Trophoblast cell (in vitro differentiated cells and primary cell): ENCODE data around the gene GYG1.

ENCODE experiments used
- DNase-seq, 2 donors: peaks; one replicate each; pipeline ENCODE4 v3.0.0-alpha.2; 2016
- H2AFZ ChIP-seq: 2 replicates; pipeline ENCODE4 v1.6.1; 2013; ENCODE audit warnings: low read length, moderate library complexity, mild to moderate bottlenecking; ENCODE audit not compliant: insufficient read depth, poor library complexity
- H2AK5ac ChIP-seq: 2 replicates; pipeline ENCODE4 v1.6.1; 2013; ENCODE audit warnings: mild to moderate bottlenecking, low read length
- H2BK120ac ChIP-seq: 2 replicates; pipeline ENCODE4 v1.6.1; 2013; ENCODE audit warnings: low read length, mild to moderate bottlenecking, moderate library complexity; ENCODE audit not compliant: insufficient read depth, poor library complexity
- H2BK12ac ChIP-seq: 2 replicates; pipeline ENCODE4 v1.6.1; 2013; ENCODE audit warnings: mild to moderate bottlenecking, low read length, moderate library complexity
- H2BK5ac ChIP-seq: 2 replicates; pipeline ENCODE4 v1.6.1; 2013; ENCODE audit warnings: low read length, low read depth, moderate library complexity, mild to moderate bottlenecking; ENCODE audit not compliant: poor library complexity
- H3K14ac ChIP-seq: 2 replicates; pipeline ENCODE4 v1.6.1; 2013; ENCODE audit warnings: mild to moderate bottlenecking, low read length
- H3K18ac ChIP-seq: 2 replicates; pipeline ENCODE4 v1.6.1; 2013; ENCODE audit warnings: mild to moderate bottlenecking, low read length
- H3K23ac ChIP-seq: 2 replicates; pipeline ENCODE4 v1.6.1; 2013; ENCODE audit warnings: low read length
- H3K27ac ChIP-seq: 2 replicates; pipeline ENCODE4 v1.5.1; 2013; ENCODE audit warnings: low read depth, mild to moderate bottlenecking, inconsistent platforms, low read length, moderate library complexity
- H3K27me3 ChIP-seq: 2 replicates; pipeline ENCODE4 v1.6.1; 2013; ENCODE audit warnings: inconsistent platforms, mild to moderate bottlenecking, low read length, moderate library complexity; ENCODE audit not compliant: insufficient read depth
- H3K36me3 ChIP-seq, 2 experiments: 1 replicate in 1 of 2; 2 replicates in 1 of 2; pipeline ENCODE4 v1.6.1; 2013; ENCODE audit warnings: low read length in 2 of 2, mild to moderate bottlenecking in 2 of 2, moderate library complexity in 1 of 2; ENCODE audit not compliant: insufficient read depth in 2 of 2, control insufficient read depth in 1 of 2
- H3K4ac ChIP-seq: 2 replicates; pipeline ENCODE4 v1.6.1; 2013; ENCODE audit warnings: low read depth, mild to moderate bottlenecking, low read length, moderate library complexity
- H3K4me1 ChIP-seq, 2 experiments: 1 replicate in 1 of 2; 2 replicates in 1 of 2; pipeline ENCODE4 v1.6.1; 2013; ENCODE audit warnings: low read length in 2 of 2, mild to moderate bottlenecking in 2 of 2, moderate library complexity in 1 of 2; ENCODE audit not compliant: insufficient read depth in 2 of 2, control insufficient read depth in 1 of 2
- H3K4me2 ChIP-seq: 2 replicates; pipeline ENCODE4 v1.6.1; 2013; ENCODE audit warnings: inconsistent platforms, mild to moderate bottlenecking, low read length, moderate library complexity
- H3K4me3 ChIP-seq: 2 replicates; pipeline ENCODE4 v1.5.1; 2013; ENCODE audit warnings: mild to moderate bottlenecking, low read depth, low read length, inconsistent platforms
- H3K79me1 ChIP-seq: one replicate; pipeline ENCODE4 v1.6.1; 2013; ENCODE audit warnings: low read length
- H3K79me2 ChIP-seq: 2 replicates; pipeline ENCODE4 v1.6.1; 2013; ENCODE audit warnings: low read length, mild to moderate bottlenecking; ENCODE audit not compliant: control insufficient read depth, insufficient read depth, poor library complexity
- H3K9ac ChIP-seq: 2 replicates; pipeline ENCODE4 v1.6.1; 2013; ENCODE audit warnings: mild to moderate bottlenecking, low read length
- H3K9me3 ChIP-seq: 2 replicates; pipeline ENCODE4 v1.6.1; 2013; ENCODE audit warnings: low read depth, mild to moderate bottlenecking, control low read depth, inconsistent platforms, low read length; ENCODE audit not compliant: insufficient read depth
- H4K12ac ChIP-seq: 2 replicates; pipeline ENCODE4 v1.6.1; 2013; ENCODE audit warnings: low read depth, mild to moderate bottlenecking, low read length, moderate library complexity
- H4K8ac ChIP-seq: 2 replicates; pipeline ENCODE4 v1.6.1; 2013; ENCODE audit warnings: low read depth, mild to moderate bottlenecking, low read length, moderate library complexity
- H4K91ac ChIP-seq: one replicate; pipeline ENCODE4 v1.6.1; 2013; ENCODE audit warnings: low read depth, mild to moderate bottlenecking, low read length, moderate library complexity
- WGBS: extraction: QIAGEN DNeasy Blood & Tissue Kit; methylation state at CpG from one replicate; pipeline ENCODE4 v1.1.7; 2013; ENCODE audit warnings: missing lambda C conversion rate; ENCODE audit not compliant: insufficient read length, insufficient coverage; ENCODE audit errors: extremely low coverage; 5-methylcytosine and 5-hydroxymethylcytosine counted together

GYG1 gene

GRCh38 chr3:149010966-149011365 is 19.6 kb downstream of the GYG1 start:
- H3K27me3 ChIP-seq = no peaks in the 10 kb centered on the region

GRCh38 chr3:149011676-149012075 is 20.3 kb downstream of the GYG1 start:
- H3K79me2 ChIP-seq = no peaks in the 10 kb centered on the region
- H2BK12ac ChIP-seq = no peak overlapping the region
- H3K4me2 ChIP-seq = no peak overlapping the region
- H4K91ac ChIP-seq = no peak overlapping the region
- WGBS = no CpG with 5 or more reads among the region's 5 CpGs
- no peak overlapping the region for H4K12ac ChIP-seq
- H3K4me3 ChIP-seq = no peak overlapping the region
- H3K36me3 ChIP-seq = peaks cover 6 to 20% of the 10 kb centered on the region in 2 experiments
- no peak overlapping the region for H2BK5ac ChIP-seq
- no peak overlapping the region for H3K4ac ChIP-seq
- no peak overlapping the region for H3K14ac ChIP-seq
- H3K4me1 ChIP-seq = no peaks in the 10 kb centered on the region
- no peak overlapping the region for H2AFZ ChIP-seq
- peaks cover 2% of the 10 kb centered on the region for H3K9me3 ChIP-seq
- H3K79me1 ChIP-seq = no peaks in the 10 kb centered on the region
- H3K18ac ChIP-seq = no peak overlapping the region
- H3K9ac ChIP-seq = no peak overlapping the region
- H2BK120ac ChIP-seq = no peak overlapping the region
- no peak overlapping the region for H4K8ac ChIP-seq
- H3K27ac ChIP-seq = no peak overlapping the region
- no peak overlapping the region for H2AK5ac ChIP-seq
- no peak overlapping the region for H3K23ac ChIP-seq
- H3K27me3 ChIP-seq = no peaks in the 10 kb centered on the region
- DNase-seq = no peak

More at GRCh38 chr3:149010966-149011365, 19.6 kb downstream of the GYG1 start:
- Histone ChIP-seq H3K4me3 (no peak overlapping the region), H4K91ac (no peak overlapping the region), H2AFZ (no peak overlapping the region), H3K14ac (no peak overlapping the region), H3K79me1 (no peaks in the 10 kb centered on the region), H3K23ac (no peak overlapping the region), H2BK5ac (no peak overlapping the region), H3K27ac (no peak overlapping the region), H3K9me3 (peaks cover 2% of the 10 kb centered on the region), H2BK12ac (no peak overlapping the region), H3K4ac (no peak overlapping the region), H3K4me1 (no peaks in the 10 kb centered on the region), H3K79me2 (no peaks in the 10 kb centered on the region), H3K4me2 (no peak overlapping the region), H2BK120ac (no peak overlapping the region), H4K12ac (no peak overlapping the region), H3K18ac (no peak overlapping the region), H3K36me3 (peaks cover 6 to 20% of the 10 kb centered on the region in 2 experiments), H4K8ac (no peak overlapping the region), H3K9ac (no peak overlapping the region), H2AK5ac (no peak overlapping the region)
- WGBS = no CpG with 5 or more reads among the region's 2 CpGs
- no peak for DNase-seq

- H4K91ac ChIP-seq = no peak overlapping the region
These were observed 22.4 kb downstream of the GYG1 start for GRCh38 chr3:149013726-149014125.

GRCh38 chr3:149015393-149015792 is 24.1 kb downstream of the GYG1 start:
- H3K36me3 ChIP-seq = peaks cover 0 to 4% of the 10 kb centered on the region in 2 experiments
- no peak overlapping the region for H4K12ac ChIP-seq
- no peak overlapping the region for H3K4ac ChIP-seq
- H3K18ac ChIP-seq = no peak overlapping the region
- no peak overlapping the region for H2BK120ac ChIP-seq
- H2AFZ ChIP-seq = no peak overlapping the region
- no peak overlapping the region for H4K91ac ChIP-seq
- no peaks in the 10 kb centered on the region for H3K79me1 ChIP-seq
- no peak overlapping the region for H3K4me3 ChIP-seq
- no peaks in the 10 kb centered on the region for H3K79me2 ChIP-seq
- no peaks in the 10 kb centered on the region for H3K27me3 ChIP-seq
- H3K9ac ChIP-seq = no peak overlapping the region
- H2BK5ac ChIP-seq = no peak overlapping the region
- DNase-seq = no peak
- H3K27ac ChIP-seq = no peak overlapping the region
- H3K9me3 ChIP-seq = no peaks in the 10 kb centered on the region
- no peak overlapping the region for H3K14ac ChIP-seq
- H2BK12ac ChIP-seq = no peak overlapping the region
- no peak overlapping the region for H3K4me2 ChIP-seq
- H4K8ac ChIP-seq = no peak overlapping the region
- H2AK5ac ChIP-seq = no peak overlapping the region
- no peak overlapping the region for H3K23ac ChIP-seq
- no peaks in the 10 kb centered on the region for H3K4me1 ChIP-seq
- WGBS = no CpG with 5 or more reads among the region's 3 CpGs

More at GRCh38 chr3:149013726-149014125, 22.4 kb downstream of the GYG1 start:
- Histone ChIP-seq H3K23ac (no peak overlapping the region), H3K36me3 (peaks cover 0 to 10% of the 10 kb centered on the region in 2 experiments), H2AK5ac (no peak overlapping the region), H3K4me2 (no peak overlapping the region), H3K27me3 (no peaks in the 10 kb centered on the region), H2BK120ac (no peak overlapping the region), H4K8ac (no peak overlapping the region), H2BK12ac (no peak overlapping the region), H4K12ac (no peak overlapping the region), H3K9ac (no peak overlapping the region), H3K14ac (no peak overlapping the region), H3K4me1 (no peaks in the 10 kb centered on the region), H3K79me1 (no peaks in the 10 kb centered on the region), H3K4me3 (no peak overlapping the region), H3K27ac (no peak overlapping the region), H2AFZ (no peak overlapping the region), H3K18ac (no peak overlapping the region), H3K4ac (no peak overlapping the region), H3K9me3 (no peaks in the 10 kb centered on the region), H3K79me2 (no peaks in the 10 kb centered on the region), H2BK5ac (no peak overlapping the region)
- WGBS = no CpG with 5 or more reads among the region's 6 CpGs
- DNase-seq = no peak
